Measurements from ENCODE around the gene CPT1B. TPM values are rescaled to one million over a fixed set of nuclear protein-coding genes. Genes with fewer than 3 reads are reported as not detected.
"Not testable (repeated sequence)": the region's sequence is repeated elsewhere in the genome, so short reads cannot be mapped to it uniquely, and the experiment has no call there.

CPT1B gene
- total RNA-seq, 2 donors from 2014 or later = 61.8 to 92.2 TPM

GRCh38 chr22:50523458-50523805 is 54.8 kb downstream of the CPT1B start:
- Mint-ChIP-seq H3K9me3 (no peaks in the 10 kb centered on the region), H3K36me3 (peaks cover 7 to 34% of the 10 kb centered on the region in 2 donors), H3K27ac (peak overlapping the region; percentile 82 to 92)
- ATAC-seq = no peak
- no peak for DNase-seq (ENCODE audit: low spot score in 2 of 2)

GRCh38 chr22:50522806-50523438 is 55.3 kb downstream of the CPT1B start:
- Mint-ChIP-seq H3K36me3 (peaks cover 7 to 29% of the 10 kb centered on the region in 2 donors), H3K27ac (peak overlapping the region; percentile 82 to 92)

GRCh38 chr22:50522208-50522805 is 55.9 kb downstream of the CPT1B start:
- Mint-ChIP-seq H3K9me3 (no peaks in the 10 kb centered on the region), H3K27ac (no peak overlapping the region), H3K36me3 (peaks cover 7 to 22% of the 10 kb centered on the region in 2 donors)
- ATAC-seq = no peak
- DNase-seq (ENCODE audit: low spot score in 2 of 2) = no peak

More at GRCh38 chr22:50522806-50523438, 55.3 kb downstream of the CPT1B start:
- ATAC-seq (no peak), DNase-seq (ENCODE audit: low spot score in 2 of 2) (no peak)
- no peaks in the 10 kb centered on the region for H3K9me3 Mint-ChIP-seq

GRCh38 chr22:50521710-50522109 is 56.5 kb downstream of the CPT1B start:
- no peak overlapping the region for H3K27ac Mint-ChIP-seq
- H3K36me3 Mint-ChIP-seq = peaks cover 7 to 16% of the 10 kb centered on the region in 2 donors
- DNase-seq (ENCODE audit: low spot score in 2 of 2) = no peak
- no peak for ATAC-seq
- H3K9me3 Mint-ChIP-seq = no peaks in the 10 kb centered on the region

- ATAC-seq (no peak), DNase-seq (ENCODE audit: low spot score in 2 of 2) (no peak)
- H3K27ac Mint-ChIP-seq = no peak overlapping the region
- H3K36me3 Mint-ChIP-seq = peaks cover 7 to 19% of the 10 kb centered on the region in 2 donors
- H3K9me3 Mint-ChIP-seq = no peaks in the 10 kb centered on the region
Measured at GRCh38 chr22:50520826-50521453, 57.3 kb downstream of the CPT1B start.

GRCh38 chr22:50520184-50520583 is 58.0 kb downstream of the CPT1B start:
- H3K27ac Mint-ChIP-seq; H3K9me3 Mint-ChIP-seq; DNase-seq (ENCODE audit: low spot score in 2 of 2); ATAC-seq: not testable (repeated sequence)
- H3K36me3 Mint-ChIP-seq = peaks cover 7 to 22% of the 10 kb centered on the region in 2 donors

GRCh38 chr22:50519151-50519550 is 59.1 kb downstream of the CPT1B start:
- Mint-ChIP-seq H3K36me3 (peaks cover 0 to 20% of the 10 kb centered on the region in 2 donors), H3K27ac (no peak overlapping the region), H3K9me3 (no peaks in the 10 kb centered on the region)
- no peak for ATAC-seq
- no peak for DNase-seq (ENCODE audit: low spot score in 2 of 2)

Other genes starting within 250 kb of the CPT1B start
- 10 to 100 TPM; 42.6 to 48.3 TPM for gene PPP6R2, start 235.1 kb downstream of the CPT1B start, total RNA-seq
- 10 to 100 TPM; 99.3 to 99.8 TPM for gene SBF1, start 103.4 kb downstream of the CPT1B start, total RNA-seq
- 1 to 10 TPM; 6.0 to 7.0 TPM for gene ADM2, start 96.9 kb downstream of the CPT1B start, total RNA-seq
- gene MIOX, start 91.6 kb downstream of the CPT1B start, total RNA-seq = under 1 TPM in 1 of 2 donors, not detected in 1; 0.25 TPM
- gene LMF2, start 70.7 kb downstream of the CPT1B start, total RNA-seq = 10 to 100 TPM; 54.2 to 76.7 TPM
- gene NCAPH2, start 70.2 kb downstream of the CPT1B start, total RNA-seq = 100 to 1,000 TPM; 121 to 130 TPM
- 1 to 10 TPM in 1 of 2 donors, not detected in 1; 4.8 TPM for gene SCO2, start 52.8 kb downstream of the CPT1B start, total RNA-seq
- 10 to 100 TPM; 20.8 to 74.5 TPM for gene TYMP, start 48.4 kb downstream of the CPT1B start, total RNA-seq
- gene KLHDC7B, start 32.5 kb downstream of the CPT1B start, total RNA-seq = 10 to 100 TPM in 1 of 2 donors, 1 to 10 TPM in 1; 2.6 to 11.0 TPM
- gene SYCE3, start 15.5 kb downstream of the CPT1B start, total RNA-seq = 1 to 10 TPM in 1 of 2 donors, under 1 TPM in 1; 0.80 to 3.9 TPM
- 100 to 1,000 TPM in 1 of 2 donors, 10 to 100 TPM in 1; 83.8 to 127 TPM for gene CHKB, start 4.4 kb upstream of the CPT1B start, total RNA-seq
- under 1 TPM; 0.27 to 0.54 TPM for gene MAPK8IP2, start 22.4 kb upstream of the CPT1B start, total RNA-seq
- gene ARSA, start 49.7 kb upstream of the CPT1B start, total RNA-seq = 10 to 100 TPM; 23.8 to 24.7 TPM
- gene SHANK3, start 94.4 kb upstream of the CPT1B start, total RNA-seq = under 1 TPM in 1 of 2 donors, not detected in 1; 0.66 TPM
- not detected for gene ACR, start 159.8 kb upstream of the CPT1B start, total RNA-seq
- 10 to 100 TPM in 1 of 2 donors, 1 to 10 TPM in 1; 7.2 to 22.6 TPM for gene RABL2B, start 205.2 kb upstream of the CPT1B start, total RNA-seq